A204.1 (cell line): ENCODE data around the gene MOB2.
"Not testable (repeated sequence)": the region's sequence is repeated elsewhere in the genome, so short reads cannot be mapped to it uniquely, and the experiment has no call there.

ENCODE experiments used
- FAIRE-seq: peaks from 2 replicates; lab custom pipeline; 2012; peaks lifted over from hg19 to GRCh38; lab: Jason Lieb, UNC

The MOB2 gene

DNA sequence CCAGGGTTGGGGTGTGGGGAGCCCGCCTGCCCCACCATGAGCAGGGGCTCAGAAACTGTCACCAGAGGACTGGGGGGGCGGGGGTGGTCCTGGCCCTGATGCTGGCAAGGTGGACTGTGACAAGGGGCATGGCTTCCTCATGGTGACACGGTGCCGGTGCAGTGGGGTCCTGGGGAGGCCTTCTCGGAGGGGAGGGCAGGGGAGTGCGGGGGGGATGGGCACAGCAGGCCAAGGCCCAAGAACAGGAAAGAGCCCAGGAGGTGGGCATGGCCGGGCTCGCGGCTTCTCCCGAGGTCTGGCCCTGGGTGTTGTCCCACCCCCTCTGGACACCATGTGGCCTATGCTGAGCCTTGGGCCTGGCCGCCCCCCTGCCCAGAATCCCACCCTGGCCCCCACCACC lies 47.2 kb downstream of the MOB2 start:
- FAIRE-seq = no peak

DNA sequence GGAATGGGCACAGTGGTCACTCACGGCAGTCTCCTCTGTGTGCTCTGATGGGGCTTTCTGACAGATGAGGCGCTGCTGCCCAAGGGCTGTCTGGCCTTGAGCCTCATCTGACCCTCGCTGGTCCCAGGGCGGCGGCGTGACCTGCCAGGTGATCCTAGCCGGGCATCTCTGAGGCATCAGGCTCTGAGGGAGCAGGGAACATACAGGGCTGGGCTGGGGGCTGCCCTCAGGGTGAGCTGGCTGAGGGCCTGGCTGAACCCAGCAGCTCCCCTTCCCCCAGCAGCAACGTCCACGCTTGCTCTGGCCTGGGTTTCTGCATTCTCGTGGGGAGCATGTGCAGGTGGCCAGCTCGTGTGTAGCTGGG lies 47.6 kb downstream of the MOB2 start:
- FAIRE-seq = no peak

DNA sequence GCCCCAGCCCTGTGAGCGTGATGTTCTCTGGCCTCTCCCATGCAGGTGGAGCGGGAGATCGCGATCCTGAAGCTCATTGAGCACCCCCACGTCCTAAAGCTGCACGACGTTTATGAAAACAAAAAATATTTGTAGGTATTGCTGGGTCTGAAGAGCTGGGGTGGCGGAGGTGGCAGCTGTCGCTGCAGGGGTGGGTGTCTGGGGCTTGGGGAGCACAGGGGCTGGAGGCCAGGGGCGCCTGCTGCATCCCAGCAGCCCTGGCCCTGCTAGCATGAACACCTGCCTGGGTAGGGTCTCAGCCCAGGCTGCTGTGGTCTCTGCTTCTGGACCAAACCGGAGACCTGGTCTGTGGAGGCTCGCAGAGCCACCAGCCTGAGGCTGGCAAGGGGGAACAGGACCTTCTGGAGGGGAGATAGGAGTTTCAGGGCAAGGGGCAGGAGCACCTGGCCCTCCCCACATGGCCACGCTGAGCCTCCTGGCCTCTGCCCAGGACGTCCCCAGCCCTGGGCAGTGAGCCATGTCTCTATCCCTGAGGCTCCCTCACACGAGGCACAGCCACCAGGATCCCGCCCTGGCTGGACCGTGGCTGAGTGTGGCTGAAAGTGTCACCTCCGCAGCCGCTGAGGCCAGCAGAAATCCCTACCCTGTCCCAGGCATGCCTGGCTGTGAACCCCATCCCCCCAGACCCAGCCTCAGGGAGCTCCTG lies 48.2 kb downstream of the MOB2 start:
- FAIRE-seq = no peak

DNA sequence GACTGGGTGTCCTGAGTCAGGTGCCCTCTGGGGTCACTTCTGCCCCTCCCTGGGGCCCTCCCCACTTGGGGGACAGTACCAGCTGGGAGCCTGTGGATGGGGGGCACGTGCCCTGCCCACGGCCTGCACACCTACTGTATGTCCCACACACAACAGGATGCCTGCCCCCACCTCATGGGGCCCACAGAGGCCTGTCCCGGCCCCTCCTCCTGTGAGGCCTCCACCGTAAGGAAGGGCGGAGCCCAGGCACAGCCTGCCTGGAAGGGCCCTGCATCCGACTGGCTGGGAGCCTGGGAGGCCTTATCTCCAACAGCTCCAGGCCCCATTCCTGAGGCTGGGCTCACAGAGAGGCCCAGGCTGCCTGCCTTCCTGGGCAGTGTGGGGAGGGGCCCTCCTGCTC lies 49.1 kb downstream of the MOB2 start:
- FAIRE-seq = no peak

DNA sequence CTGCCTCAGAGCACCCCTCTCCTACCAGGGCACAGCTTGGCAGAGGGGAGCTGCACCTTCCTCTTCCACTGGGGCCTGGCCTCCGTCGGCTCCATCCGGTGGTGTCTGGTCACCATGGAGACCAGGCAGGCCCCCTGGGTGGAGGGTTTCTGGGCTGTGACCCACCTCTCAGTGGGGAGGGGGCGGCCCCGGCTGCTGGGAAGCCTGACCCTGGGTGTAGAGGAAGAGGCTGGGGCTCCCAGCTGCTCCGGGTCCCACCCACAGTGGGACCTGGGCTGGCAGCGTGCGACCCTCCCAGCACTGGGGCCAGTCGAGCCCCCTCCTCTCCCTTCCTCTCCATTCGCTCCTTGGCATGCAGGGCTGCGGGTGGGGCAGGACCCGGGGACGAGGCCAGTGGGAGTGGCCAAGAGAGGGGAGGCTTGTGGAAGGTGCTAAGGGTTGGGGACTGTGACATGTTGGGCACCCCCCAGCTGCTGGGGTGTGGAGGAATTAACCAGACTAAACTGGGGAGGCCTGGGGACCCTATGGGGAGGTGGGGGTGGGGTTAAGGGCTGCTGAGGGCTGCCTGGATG lies 50.0 kb downstream of the MOB2 start:
- FAIRE-seq = no peak

DNA sequence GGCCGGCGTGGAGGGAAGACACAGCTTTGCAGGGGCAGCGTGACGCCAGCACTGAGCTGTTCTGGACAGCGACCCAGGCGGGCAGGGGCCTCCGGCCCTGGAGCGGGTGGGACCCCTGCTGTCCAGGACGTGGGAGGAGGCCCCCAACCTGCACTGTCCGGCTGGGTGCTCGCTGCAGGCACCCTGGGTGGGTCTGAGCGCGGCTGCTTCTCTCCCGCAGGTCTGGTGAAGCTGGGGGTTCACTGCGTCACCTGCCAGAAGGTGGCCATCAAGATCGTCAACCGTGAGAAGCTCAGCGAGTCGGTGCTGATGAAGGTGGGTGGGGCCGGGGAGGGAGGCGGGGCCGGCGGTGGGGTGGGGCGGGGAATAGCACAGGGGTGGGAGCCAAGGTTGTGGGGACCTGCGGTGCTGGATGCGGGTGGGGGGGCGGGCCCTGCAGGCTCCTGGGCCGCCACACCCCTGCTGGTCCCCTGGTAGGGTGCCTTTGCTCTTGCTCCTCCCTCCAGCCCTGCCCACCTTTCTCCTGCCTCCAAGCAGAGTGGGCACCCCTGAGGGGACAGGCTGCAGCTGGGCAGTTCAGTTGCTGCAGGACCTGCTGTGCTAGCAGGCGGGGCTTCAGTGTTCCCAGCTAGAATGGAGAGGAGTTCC lies 50.6 kb downstream of the MOB2 start:
- FAIRE-seq = no peak

DNA sequence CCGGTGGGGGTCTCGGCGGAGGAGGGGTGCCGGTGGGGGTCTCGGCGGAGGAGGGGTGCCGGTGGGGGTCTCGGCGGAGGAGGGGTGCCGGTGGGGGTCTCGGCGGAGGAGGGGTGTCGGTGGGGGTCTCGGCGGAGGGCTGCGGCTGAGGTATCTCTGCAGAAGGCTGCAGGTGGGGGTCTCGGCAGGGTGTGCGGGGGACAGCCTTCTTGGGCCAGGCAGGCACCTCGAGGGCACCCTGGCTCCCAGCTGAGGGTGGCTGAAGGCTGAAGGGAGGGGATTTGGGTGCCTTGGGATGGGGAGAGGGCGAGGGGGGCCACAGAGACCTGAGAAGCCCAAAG lies 51.1 kb downstream of the MOB2 start:
- FAIRE-seq = not testable (repeated sequence)

DNA sequence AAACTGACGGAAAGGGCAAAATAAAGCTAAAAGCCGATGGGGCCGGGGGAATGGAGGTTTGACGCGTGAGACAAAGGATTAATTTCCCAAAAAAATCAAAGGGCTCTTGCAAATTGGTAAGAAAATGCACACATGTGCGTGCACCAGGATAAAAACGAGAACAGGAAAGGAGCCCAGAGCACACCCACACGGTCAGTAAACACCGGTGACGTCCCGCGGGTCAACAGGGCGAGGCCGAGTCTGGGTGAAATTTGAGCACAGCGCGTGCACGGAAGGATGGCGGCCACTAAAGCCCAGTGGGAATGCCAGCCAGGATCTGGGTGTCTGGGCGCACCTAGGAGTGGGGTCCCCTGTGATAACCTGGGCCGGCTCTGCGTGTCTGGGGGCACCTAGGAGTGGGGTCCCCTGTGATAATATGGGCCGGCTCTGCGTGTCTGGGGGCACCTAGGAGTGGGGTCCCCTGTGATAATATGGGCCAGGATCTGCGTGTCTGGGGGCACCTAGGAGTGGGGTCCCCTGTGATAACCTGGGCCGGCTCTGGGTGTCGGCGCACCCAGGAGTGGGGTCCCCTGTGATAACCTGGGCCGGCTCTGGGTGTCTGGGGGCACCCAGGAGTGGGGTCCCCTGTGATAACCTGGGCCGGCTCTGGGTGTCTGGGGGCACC lies 52.5 kb downstream of the MOB2 start:
- no peak for FAIRE-seq

DNA sequence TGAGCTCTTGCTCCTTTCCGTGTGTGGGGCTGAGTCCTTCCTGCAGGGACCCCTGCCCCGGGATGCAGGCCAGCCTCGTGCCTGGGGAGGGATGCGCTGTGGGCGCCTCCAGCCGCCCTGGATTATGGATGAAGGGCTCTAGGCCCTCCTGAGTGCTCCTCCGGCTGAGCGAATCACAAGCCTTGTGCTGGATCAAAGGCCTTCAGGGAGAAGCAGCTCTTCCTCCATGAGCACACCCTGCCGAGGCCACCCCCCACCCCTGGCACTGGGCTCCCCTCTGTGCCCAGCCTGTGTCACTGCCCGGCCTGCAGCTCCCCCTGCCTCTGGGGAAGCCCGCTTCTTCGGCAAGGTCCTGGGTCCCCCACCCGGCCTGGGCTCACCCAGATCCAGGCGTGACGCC lies 53.0 kb downstream of the MOB2 start:
- no peak for FAIRE-seq

DNA sequence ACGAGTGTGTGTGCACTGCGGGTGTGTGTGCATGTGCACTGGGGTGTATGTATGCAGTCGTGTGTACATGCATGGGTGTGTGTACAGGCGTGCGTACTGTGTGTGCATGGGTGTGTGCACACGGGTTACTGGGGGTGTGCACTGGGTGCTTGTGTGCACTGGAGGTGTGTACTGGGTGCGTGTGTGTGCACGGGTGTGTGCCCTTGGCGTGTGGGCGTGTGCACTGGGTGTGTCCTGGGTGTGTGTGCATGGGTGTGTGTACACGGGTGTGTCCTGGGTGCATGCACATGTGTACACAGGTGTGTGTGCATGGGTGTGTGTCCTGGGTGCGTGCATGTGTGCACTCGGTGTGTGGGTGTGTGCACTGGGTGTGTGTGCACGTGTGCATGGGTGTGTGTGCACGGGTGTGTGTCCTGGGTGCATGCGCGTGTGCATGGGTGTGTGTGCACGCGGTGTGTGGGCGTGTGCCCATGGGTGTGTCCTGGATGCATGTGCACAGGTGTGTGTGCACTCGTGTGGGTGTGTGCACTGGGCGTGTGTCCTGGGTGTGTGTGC lies 57.7 kb downstream of the MOB2 start:
- no peak for FAIRE-seq

DNA sequence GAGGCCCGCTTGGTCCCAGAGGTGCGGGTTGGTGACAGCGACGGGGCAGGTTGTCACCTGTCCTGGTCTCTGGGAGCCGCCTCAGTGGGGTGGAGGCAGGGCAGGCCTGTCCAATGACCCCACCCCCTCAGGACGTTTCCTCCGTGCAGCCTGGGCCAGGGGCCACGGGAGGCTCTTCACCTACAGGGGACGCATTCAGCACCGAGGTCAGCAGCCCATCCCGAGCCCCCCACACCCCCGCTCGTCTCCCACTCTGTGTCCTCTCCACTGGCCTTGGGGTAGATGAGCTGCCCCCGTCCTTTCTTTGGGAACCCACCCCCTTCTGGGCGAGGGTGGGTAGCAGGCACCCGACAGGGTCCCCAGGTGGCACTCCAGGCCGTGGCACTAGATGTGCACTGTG lies 61.1 kb downstream of the MOB2 start:
- no peak for FAIRE-seq

DNA sequence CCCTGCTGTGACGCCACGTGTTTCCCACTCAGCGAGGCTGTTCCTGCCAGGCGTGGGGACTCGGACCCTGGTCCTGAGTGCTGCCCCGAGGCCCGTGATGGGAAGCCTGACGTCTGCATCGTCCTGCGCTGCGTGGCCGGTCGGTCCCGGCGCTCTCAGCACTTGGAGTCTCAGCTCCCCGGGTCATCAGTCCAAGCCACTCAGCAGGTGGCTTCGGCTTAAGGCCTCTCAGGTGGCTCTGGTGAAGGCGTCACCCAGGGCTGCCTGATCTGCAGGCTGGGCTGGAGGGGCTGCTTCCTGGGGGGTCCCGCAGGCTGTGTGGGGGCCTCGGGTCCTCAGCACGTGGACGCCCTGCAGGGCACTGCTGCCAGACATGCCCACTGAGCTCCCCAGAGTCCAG lies 61.6 kb downstream of the MOB2 start:
- no peak for FAIRE-seq

DNA sequence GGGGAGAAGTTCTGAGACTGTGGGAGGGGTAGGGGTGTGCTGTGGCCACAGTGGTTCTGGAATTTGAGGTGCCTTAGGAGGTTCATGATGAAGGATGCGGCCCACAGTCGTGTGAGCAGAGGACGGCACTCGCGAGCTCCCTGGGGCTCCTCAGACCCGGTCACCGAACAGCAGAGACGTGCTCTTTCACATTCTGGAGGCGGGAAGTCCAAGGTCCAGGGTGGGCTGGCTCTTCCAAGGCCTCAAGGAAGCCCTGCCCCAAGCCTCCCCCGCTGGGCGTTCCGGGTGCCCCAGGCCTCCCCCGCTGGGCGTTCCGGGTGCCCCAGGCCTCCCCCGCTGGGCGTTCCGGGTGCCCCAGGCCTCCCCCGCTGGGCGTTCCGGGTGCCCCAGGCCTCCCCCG lies 63.2 kb downstream of the MOB2 start:
- FAIRE-seq = not testable (repeated sequence)

DNA sequence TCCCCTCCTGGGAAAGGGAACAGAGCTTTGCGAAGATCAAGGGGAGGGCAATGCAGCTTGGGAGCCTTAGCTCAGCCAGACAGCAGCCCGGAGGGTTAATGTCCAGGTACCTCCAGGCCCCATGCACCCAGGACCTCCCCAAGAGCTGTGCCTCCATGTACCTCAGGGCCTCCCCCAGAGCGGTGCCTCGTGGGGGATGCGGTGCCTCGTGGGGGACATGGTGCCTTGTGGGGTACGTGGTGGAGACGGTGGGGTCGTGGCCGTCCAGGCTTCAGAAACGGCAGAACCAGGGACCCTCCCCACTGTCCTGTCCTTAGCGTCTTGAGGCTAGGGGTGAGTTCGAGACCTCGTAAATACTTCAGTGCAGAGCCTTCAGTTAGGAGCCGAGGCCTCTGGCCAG lies 63.6 kb downstream of the MOB2 start:
- FAIRE-seq = no peak

DNA sequence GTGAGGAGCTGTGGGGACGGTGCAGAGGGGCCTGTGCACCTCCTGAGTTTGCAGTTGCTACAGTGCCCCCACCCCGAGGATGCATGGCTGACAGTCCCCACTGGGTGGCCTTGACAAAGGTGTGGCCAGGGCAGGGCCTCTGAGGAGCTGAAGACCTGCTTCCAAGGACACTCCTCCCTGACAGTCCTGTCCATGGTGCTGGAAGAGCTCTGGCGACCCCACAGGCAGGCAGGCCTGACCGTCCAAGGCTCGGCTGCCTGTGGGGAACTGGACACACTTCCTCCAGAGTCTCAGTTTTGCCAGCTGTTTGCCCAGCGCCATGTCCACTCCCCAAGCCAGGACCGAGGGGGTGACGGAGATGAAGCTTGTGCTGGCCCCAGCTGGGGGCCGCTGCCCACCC lies 64.1 kb downstream of the MOB2 start:
- FAIRE-seq = no peak

DNA sequence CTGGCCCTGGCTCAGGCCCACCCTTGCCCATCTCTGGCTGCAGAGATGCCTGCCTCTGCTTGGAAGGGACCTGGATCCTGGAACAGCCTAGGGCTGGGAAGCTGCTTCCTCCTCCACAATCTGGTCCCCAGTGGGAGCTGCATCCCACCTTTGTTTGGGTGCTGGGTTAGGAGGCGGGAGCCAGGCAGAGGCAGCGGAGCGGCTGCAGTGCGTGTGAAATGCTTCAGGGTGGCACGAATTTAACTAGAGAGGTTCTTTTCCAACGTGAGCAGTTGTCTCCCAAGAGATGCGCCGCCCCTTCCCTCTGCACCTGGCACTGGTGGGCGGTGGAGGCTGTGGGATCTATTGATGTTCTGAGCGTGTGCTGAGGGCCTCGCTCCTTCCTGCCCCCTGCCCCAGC lies 65.3 kb downstream of the MOB2 start:
- FAIRE-seq = no peak

DNA sequence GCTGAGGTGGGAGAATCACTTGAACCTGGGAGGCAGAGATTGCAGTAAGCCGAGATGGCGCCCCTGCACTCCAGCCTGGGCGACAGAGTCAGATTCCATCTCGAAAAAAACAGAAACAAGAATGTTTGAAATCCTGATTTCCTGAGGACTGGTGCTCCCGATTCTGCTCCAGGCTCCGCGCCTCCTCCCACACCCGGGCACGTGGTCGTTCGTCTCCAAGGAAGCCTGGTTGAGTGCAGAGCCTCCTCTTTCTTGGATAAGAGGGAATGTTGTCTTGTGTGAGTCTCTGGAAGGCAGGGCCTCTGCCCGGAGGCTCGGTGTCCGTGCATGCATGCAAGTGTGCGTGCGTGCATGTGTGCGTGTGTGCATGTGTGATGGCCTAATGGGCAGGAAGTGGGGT lies 66.8 kb downstream of the MOB2 start:
- no peak for FAIRE-seq
